Measurements from ENCODE around the gene SLC7A6OS. TPM values are rescaled to one million over a fixed set of nuclear protein-coding genes. Genes with fewer than 3 reads are reported as not detected.

Gene SLC7A6OS
- total RNA-seq, 1 donor from 2014 or later, result 42.0 TPM

DNA sequence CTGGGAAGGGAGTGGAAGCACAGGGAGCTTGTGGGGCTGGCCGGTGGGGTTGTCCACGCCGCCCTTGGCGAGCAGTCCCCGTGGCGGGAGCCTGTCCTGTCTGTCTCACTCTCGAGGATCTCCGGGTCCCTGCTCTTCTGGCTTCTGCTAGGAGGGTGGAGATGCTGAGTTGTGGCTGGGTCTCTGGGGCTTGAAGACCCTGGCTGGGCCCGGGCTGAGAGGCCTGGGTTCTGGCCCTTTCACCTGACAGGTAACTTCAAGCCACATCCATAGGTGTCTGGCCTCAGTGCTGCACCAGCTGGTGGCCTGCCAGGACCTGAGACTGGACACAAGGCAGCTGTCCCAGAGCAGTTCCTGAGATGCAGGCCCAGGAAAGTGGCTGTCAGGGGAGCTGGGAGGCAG lies 46.8 kb upstream of the SLC7A6OS start:
- Mint-ChIP-seq H3K27me3 (no peaks in the 10 kb centered on the region), H3K36me3 (ENCODE audit: low read depth) (peaks cover 51% of the 10 kb centered on the region), H3K4me3 (no peak overlapping the region), H3K27ac (no peak overlapping the region), H3K4me1 (peaks cover 17% of the 10 kb centered on the region), H3K9me3 (no peaks in the 10 kb centered on the region)
- ATAC-seq (ENCODE audit: low read depth), result no peak
- CTCF ChIA-PET, result interaction anchor here (1.0 kb wide), 1 partner anchor 152 kb away, joined by 3 read pairs; no protein-coding TSS in a partner anchor
- POLR2A ChIA-PET, result interaction anchor here (0.7 to 1.0 kb wide), 2 partner anchors 27 to 47 kb away, joined by 3 read pairs; partner anchors contain the start of genes PRMT7 and SLC7A6OS
- intact Hi-C loops (cut with micrococcal nuclease), result no loop called here
- no peak for DNase-seq
- TF ChIP-seq, protein P1, sequence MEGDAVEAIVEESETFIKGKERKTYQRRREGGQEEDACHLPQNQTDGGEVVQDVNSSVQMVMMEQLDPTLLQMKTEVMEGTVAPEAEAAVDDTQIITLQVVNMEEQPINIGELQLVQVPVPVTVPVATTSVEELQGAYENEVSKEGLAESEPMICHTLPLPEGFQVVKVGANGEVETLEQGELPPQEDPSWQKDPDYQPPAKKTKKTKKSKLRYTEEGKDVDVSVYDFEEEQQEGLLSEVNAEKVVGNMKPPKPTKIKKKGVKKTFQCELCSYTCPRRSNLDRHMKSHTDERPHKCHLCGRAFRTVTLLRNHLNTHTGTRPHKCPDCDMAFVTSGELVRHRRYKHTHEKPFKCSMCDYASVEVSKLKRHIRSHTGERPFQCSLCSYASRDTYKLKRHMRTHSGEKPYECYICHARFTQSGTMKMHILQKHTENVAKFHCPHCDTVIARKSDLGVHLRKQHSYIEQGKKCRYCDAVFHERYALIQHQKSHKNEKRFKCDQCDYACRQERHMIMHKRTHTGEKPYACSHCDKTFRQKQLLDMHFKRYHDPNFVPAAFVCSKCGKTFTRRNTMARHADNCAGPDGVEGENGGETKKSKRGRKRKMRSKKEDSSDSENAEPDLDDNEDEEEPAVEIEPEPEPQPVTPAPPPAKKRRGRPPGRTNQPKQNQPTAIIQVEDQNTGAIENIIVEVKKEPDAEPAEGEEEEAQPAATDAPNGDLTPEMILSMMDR (IDR thresholded peaks at IDR 0.05), result no peak

GRCh38 chr16:68356919-68357286 lies 46.2 kb upstream of the SLC7A6OS start:
- H3K9me3 Mint-ChIP-seq, result no peaks in the 10 kb centered on the region
- no peak overlapping the region for H3K4me3 Mint-ChIP-seq
- H3K36me3 Mint-ChIP-seq (ENCODE audit: low read depth), result peaks cover 56% of the 10 kb centered on the region
- TF ChIP-seq, protein P1 (IDR thresholded peaks at IDR 0.05), result no peak
- CTCF ChIA-PET, result interaction anchor here (1.0 to 1.2 kb wide), 2 partner anchors 95 to 153 kb away, joined by 3 read pairs; no protein-coding TSS in a partner anchor
- POLR2A ChIA-PET, result interaction anchor here (1.1 kb wide), 1 partner anchor 11 kb away, joined by 7 read pairs; no protein-coding TSS in a partner anchor
- DNase-seq (no peak), ATAC-seq (ENCODE audit: low read depth) (no peak)
- no peaks in the 10 kb centered on the region for H3K27me3 Mint-ChIP-seq
- peaks cover 17% of the 10 kb centered on the region for H3K4me1 Mint-ChIP-seq
- intact Hi-C loops (cut with micrococcal nuclease), result no loop called here
- no peak overlapping the region for H3K27ac Mint-ChIP-seq

DNA sequence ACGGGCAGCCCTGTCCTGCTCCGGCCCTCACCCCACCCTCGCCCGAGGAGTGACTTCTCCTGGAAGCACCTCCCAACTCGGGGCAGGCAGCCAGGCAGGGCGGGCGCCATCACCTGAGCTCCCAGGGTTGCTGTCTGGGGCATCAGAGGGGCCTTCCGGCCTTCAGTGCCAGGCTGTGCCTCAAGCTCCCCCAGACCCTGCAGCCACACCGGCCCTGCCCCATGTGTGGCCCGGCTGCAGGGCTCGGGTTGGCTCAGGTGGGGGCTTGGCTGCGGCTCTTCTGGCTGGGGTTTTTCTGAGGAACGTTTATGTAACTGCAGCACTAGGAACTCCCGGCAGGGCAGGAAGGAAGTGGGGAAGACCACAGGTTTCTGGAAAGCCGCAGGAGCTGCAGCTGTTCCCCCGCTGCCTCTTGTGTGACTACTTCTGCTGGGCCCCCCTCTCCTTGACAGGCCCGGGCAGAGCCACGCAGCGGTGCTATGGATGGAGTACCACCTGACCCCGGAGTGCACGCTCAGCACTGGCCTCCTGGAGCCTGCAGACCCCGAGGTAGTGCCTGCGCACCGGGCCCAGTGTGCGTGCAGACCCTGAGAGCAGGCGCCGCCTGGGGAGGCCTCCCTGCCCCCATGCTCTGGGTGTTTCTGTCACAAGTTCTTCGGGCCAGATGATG lies 45.6 kb upstream of the SLC7A6OS start:
- CTCF ChIA-PET, result interaction anchor here (0.9 to 1.2 kb wide), 3 partner anchors 95 to 154 kb away, joined by 3 to 4 read pairs (median 3); no protein-coding TSS in a partner anchor
- intact Hi-C loops (cut with micrococcal nuclease), result no loop called here
- Mint-ChIP-seq H3K27me3 (no peaks in the 10 kb centered on the region), H3K4me3 (peak overlapping the region; percentile 32), H3K27ac (no peak overlapping the region), H3K9me3 (no peaks in the 10 kb centered on the region), H3K36me3 (ENCODE audit: low read depth) (peaks cover 61% of the 10 kb centered on the region), H3K4me1 (peaks cover 17% of the 10 kb centered on the region)
- DNase-seq, result no peak
- ATAC-seq (ENCODE audit: low read depth), result peak; percentile 57
- POLR2A ChIA-PET, result interaction anchor here (0.5 to 1.1 kb wide), 2 partner anchors 12 to 831 kb away, joined by 4 to 7 read pairs; no protein-coding TSS in a partner anchor
- TF ChIP-seq, protein P1 (IDR thresholded peaks at IDR 0.05), result no peak

DNA sequence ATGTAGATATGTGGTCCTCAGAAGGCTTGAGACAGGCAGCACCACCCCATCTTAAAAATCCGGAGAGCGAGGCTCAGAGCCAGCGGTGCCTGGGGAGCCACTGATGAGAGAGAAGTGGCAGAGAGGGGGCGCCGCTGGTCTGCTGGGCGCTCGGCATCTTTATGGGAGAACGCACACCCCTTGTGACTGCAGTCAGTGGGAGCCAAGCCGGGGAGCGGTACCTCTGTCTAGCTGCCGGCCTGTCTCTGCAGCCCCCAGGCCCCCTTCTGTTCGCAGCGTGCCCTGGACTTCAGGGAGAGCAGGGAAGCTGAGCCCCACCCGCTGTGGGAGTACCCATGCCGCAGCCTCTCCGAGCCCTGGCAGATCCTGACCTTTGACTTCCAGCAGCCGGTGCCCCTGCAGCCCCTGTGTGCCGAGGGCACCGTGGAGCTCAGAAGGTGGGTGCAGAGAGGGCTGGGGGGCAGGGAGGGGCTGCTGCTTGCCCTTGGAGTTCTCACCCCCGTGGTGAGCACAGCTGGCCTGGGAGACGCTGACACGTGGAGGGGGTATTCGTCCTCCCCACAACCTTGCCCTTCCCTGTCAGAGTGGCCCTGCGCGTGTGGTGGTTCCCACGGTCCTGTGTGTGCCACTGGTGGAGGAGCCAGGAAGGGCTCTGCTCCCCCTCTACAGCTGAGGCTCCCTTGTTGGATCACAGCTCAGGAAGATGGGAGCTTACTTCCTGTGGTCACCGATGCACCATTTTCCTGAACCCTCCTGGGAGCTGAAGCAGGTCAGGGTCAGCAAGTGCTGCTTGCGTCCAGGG lies 44.9 kb upstream of the SLC7A6OS start:
- Mint-ChIP-seq H3K27ac (no peak overlapping the region), H3K27me3 (no peaks in the 10 kb centered on the region), H3K9me3 (no peaks in the 10 kb centered on the region), H3K4me1 (peaks cover 17% of the 10 kb centered on the region), H3K4me3 (no peak overlapping the region), H3K36me3 (ENCODE audit: low read depth) (peaks cover 65% of the 10 kb centered on the region)
- POLR2A ChIA-PET, result interaction anchor here (0.5 to 1.1 kb wide), 2 partner anchors 13 to 832 kb away, joined by 4 to 7 read pairs; no protein-coding TSS in a partner anchor
- TF ChIP-seq, protein P1 (IDR thresholded peaks at IDR 0.05), result no peak
- CTCF ChIA-PET, result interaction anchor here (0.9 to 1.2 kb wide), 2 partner anchors 94 to 154 kb away, joined by 3 to 4 read pairs; no protein-coding TSS in a partner anchor
- ATAC-seq (ENCODE audit: low read depth), result no peak
- intact Hi-C loops (cut with micrococcal nuclease), result no loop called here
- no peak for DNase-seq

DNA sequence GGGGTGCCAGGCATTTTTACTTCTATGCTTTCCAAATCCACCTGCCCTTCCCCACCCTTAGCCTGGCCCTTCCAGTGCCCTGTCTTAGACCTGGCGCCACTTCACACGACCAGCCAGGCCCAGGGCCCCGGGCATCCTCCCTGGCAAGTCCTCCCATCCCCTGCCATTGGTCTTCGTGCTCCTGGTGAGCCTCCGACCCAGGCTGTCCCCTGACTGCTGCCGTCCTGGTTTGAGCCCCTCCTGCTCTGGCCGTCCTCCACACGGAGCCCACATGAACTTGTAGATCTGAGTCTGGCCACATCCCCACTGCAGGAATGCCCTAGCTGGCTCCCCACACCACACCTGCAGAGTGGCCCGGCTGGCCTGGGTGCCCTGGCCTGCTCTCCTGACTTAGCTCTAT lies 44.1 kb upstream of the SLC7A6OS start:
- ChIA-PET POLR2A (no interaction called here), CTCF (no interaction called here)
- ATAC-seq (ENCODE audit: low read depth) (no peak), DNase-seq (no peak)
- peaks cover 17% of the 10 kb centered on the region for H3K4me1 Mint-ChIP-seq
- H3K36me3 Mint-ChIP-seq (ENCODE audit: low read depth), result peaks cover 68% of the 10 kb centered on the region
- no peak overlapping the region for H3K27ac Mint-ChIP-seq
- no peaks in the 10 kb centered on the region for H3K9me3 Mint-ChIP-seq
- TF ChIP-seq, protein P1 (IDR thresholded peaks at IDR 0.05), result no peak
- intact Hi-C loops (cut with micrococcal nuclease), result no loop called here
- H3K27me3 Mint-ChIP-seq, result no peaks in the 10 kb centered on the region
- no peak overlapping the region for H3K4me3 Mint-ChIP-seq
